NCI-H2196 treated with DMSO at 0.1 percent for 48 hours (cell line): ENCODE measurements around the gene PIGS.
"Not testable (repeated sequence)": the region's sequence is repeated elsewhere in the genome, so short reads cannot be mapped to it uniquely, and the experiment has no call there.

Experiments
- DNase-seq: peaks from one replicate; lab custom pipeline; 2025; ENCODE audit not compliant: unreplicated experiment; lab: John Stamatoyannopoulos, UW

PIGS gene

DNA sequence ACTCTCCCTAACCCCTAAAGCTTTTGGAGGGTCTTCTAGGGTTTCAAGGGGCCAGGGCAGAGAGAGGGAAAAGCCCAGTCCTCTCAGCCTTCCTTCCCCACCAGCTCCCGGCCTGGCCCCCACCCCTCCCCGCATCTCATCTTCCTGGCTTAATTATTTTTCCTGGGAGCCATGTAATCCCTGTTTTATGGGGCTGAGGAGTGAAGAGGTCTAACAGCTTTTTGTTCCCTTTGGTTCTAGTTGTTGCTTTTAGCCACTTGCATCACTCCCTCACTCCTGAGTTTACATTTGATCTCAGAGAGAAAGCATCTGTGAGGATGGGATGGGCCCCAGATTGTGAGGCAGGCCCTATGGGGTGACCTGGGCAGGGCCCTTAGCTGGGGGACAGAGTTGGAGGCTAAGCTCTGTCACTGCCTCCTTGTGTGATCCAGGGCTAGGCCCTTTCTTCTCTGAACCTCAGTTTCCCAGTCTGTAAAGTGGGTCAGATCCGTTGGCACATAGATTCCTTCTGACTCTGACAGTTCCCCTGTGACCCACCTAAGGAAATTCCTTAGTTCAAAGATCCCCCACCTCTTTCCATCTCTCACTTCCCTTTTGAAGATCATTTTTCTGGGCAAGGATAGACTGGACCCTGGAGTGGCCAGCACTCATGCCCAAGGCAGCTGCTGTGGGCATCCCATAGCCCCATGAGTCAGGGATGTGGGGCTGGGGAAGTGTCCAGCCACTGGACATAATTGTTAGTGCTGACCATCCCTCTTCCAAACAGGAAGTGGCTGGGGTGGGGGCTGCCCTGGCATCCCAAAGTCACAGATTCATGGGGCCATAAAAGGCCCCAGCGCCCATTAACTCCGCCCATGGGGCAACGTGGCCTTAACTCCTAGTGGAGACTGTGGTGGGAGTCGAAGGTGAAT is 39.0 kb downstream of the PIGS start:
- DNase-seq = no peak

DNA sequence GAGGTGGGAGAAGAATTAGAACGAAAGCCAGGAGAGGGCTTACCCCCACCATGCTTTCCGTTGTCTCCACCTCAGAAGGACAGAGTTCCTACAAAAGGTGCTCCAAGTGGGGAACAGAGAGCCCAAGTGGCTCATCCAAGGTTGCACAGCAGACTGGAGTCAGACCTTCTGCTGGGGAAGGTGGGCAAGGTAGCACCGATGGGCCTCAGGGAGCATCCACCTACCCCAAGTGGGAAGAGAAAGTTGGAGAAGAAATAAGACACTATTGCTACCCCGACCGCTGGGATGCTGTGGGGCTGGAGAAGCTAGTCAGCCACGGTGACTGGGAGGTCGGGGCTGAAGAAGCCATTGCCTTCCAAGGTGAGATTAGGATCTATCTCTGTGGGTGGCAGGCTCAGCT is 40.4 kb downstream of the PIGS start:
- no peak for DNase-seq

DNA sequence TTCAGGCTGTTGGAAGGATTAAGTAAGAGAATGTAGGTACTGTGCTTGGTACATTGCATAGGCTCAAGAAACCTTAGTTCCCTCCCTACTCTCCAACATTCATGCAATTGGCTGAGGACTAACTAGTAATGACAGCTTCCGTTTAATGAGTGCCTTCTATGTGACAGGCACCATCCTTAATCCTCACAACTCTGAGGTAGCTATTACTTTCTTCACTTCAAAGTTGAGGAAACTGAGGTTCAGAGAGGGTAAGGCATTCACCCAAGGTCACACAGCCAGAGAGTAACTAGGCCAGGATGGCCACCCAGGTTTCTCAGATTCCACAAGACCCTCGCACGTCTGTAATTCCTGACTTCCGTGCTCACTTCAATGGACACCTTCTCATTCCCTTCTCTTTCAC is 41.1 kb downstream of the PIGS start:
- no peak for DNase-seq

DNA sequence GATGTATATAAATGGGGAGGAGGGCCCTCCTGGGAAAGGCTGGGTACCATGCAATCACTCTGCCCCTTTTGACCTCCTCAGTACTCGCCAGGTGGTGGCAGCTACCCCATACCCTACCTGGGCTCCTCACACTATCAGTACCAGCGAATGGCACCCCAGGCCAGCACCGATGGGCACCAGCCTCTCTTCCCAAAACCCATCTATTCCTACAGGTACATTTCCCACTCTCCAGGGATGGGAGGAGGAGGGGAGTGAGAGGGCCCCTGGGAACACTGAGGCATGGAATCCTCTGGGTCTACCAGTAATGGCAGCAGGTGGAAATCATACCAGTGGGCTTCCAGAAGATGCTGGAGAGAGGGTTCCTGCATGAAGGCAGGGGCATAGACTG is 42.3 kb downstream of the PIGS start:
- DNase-seq = no peak

DNA sequence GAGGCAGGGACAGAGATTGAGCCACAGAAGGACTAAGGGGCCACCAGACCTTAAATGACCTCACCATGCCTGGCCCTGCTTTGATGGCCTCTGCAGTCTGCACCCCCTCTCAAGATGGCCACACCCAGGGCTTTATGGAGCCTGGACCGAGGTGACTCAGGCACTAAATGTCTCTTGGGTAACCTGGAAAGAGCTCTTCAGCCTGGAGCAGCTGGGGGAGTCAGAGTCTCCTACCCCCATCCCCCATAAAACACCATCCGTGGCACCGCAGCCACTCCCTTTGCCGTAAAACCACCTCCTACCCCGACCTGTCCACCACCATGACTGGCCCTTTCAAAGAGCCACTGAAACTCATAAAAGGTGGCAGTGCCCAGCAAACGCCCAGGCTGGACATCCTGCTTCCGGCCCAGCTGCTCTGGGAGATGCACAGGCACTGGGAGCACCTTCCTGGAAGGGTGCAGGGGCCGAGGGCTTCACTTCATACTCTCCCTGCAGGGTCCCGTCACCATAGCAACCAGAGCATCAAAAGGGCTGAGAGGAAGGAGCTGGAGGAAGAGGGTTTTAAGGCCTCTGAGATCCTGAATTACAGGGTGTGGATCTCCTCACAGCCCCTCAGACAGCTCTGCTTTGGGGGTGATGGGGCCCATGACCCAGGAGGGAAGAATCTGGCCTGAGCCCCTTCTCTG is 42.9 kb downstream of the PIGS start:
- DNase-seq = no peak

DNA sequence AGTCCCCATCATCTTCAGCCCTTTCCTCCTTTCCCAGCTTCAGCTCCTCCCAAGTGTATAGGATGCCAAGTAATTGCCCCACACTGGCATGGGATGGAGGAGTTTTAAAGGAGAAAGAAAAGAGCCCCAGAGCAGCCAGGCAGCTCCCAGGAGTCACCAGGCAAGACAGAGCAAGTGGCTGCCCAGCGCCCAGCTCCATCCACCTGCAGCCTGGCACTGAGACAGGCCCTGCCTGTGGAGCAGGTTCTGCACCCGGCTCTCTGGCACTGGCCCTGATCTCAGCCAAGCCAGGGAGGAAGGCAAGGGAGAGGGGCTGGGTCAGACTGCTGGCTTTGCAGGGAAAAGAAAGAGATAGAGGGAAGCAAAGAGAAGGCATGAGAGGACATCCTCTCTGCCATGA is 43.5 kb downstream of the PIGS start:
- no peak for DNase-seq

DNA sequence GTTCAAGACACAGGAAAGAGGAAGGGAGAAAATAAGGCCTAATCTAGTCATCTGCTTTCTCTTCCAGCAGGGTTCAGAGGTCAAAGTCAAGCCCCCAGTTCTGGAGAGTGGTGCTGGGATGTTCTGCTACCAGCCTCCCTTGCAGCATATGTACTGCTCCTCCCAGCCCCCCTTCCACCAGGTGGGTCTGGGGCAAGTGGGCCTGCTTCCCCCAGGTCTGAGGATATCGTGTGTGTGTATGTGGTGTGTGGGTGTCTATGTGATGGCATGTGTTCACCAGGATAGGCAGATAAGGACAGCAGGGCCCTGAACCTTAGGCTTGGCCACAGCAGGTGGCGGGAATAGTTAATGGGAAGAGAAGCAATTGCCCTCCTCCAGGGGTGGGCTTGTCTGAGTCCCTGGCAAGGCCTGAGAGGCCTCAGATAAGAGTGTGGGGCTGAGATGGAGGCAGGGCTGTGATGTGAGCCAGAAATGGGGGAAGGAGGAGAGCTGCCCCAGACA is 44.1 kb downstream of the PIGS start:
- no peak for DNase-seq

DNA sequence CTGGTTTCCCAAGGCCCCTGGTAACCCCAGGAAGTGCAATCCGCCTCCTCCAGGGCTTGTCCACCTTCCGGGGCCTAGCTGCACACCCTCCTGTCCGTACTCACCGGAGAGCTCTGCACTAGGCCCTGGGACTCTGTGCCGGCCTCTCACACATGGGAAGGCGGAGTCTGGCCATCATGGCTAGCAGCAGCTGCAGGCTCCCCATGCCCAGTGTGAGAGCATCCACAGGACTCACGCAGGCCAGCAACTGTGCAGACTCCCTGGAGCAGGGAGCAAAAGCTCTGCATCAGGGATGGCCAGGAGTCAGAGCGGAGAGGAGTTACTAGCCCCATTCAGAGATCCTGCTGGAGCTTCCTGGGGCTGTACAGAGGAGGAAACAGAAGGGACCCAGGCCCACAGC is 44.9 kb downstream of the PIGS start:
- DNase-seq = no peak

DNA sequence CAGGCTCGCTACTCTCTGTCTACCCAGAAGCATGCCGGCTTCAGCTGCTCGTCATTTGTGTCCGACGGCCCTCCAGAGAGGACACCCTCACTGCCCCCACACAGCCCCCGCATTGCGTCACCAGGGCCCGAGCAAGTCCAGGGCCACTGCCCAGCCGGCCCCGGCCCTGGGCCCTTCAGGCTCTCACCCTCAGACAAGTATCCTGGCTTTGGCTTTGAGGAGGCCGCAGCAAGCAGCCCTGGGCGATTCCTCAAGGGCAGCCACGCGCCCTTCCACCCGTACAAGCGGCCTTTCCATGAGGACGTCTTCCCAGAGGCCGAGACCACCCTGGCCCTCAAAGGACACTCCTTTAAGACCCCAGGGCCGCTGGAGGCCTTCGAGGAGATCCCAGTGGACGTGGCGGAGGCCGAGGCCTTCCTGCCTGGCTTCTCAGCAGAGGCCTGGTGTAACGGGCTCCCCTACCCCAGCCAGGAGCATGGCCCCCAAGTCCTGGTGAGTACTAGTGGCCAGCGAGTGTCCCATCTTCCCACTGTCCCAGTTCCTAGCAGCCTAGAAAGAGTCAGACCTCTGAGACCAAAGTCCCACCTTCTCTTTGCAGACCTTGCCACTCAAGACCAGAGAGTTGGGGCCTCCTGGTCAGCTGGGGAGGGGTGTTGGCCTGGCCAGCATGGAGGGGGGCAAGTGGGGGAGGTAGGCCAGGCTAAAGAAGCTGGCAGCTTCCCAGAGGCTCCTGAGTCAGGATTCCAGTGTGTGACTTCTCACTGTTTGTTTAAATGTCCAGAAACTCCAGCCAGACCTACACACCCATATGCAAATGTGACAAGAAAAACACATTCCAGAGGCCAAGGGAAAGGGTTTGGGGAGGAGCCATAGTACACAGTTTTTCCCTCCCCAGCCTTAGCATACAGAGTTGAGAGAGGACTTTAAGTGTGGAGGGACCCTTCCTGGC is 46.6 kb downstream of the PIGS start:
- DNase-seq = no peak

DNA sequence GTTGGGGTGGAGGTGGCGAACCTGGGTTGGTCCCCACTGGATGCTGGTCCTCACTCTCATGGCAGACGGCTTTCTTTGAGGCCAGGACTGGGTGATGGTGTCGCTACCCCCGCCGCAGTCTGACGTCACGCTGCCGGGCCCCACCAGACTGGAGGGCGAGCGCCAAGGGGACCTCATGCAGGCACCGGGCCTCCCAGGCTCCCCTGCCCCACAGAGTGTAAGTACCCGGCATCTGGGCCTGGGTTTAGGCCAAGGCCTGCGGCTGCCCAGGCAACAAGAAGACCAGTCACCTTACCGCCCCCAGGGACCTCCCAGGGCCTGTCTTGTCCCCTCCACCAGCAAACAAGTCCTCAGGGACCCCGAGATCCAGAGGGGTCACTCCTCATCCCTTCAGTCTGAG is 47.4 kb downstream of the PIGS start:
- DNase-seq = no peak

DNA sequence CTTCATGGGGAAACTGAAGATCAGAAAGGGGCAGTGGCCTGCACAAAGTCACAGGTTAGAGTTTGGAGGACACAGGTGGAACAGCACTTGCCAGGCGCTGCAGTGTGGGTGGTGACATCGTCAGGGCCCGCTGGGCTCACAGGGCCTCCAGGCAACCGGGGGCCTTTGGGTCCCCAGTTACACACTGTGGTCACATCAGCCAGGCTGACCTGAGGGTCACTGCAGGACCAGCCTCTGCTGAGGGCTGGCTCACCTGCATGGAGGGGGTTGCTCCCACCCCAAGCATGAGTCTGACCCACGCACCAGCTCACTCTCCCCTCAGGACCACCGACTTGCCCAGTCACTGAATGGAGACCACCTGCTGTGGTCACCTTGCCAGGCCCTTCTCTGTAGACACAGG is 48.1 kb downstream of the PIGS start:
- DNase-seq = no peak

DNA sequence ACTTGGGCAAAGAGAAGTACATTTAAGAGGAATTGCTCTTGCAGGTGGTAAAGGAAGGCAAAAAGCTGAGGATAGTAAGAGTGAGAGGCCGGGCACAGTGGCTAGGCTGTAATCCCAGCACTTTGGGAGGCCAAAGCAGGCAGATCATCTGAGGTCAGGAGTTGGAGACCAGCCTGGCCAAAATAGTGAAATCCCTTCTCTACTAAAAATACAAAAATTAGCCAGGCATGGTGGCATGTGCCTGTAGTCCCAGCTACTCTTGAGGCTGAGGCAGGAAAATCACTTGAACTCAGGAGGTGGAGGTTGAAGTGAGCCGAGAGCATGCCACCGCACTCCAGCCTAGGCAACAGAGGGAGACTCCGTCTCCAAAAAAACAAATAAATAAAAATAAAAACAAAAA is 49.0 kb downstream of the PIGS start:
- DNase-seq = not testable (repeated sequence)

DNA sequence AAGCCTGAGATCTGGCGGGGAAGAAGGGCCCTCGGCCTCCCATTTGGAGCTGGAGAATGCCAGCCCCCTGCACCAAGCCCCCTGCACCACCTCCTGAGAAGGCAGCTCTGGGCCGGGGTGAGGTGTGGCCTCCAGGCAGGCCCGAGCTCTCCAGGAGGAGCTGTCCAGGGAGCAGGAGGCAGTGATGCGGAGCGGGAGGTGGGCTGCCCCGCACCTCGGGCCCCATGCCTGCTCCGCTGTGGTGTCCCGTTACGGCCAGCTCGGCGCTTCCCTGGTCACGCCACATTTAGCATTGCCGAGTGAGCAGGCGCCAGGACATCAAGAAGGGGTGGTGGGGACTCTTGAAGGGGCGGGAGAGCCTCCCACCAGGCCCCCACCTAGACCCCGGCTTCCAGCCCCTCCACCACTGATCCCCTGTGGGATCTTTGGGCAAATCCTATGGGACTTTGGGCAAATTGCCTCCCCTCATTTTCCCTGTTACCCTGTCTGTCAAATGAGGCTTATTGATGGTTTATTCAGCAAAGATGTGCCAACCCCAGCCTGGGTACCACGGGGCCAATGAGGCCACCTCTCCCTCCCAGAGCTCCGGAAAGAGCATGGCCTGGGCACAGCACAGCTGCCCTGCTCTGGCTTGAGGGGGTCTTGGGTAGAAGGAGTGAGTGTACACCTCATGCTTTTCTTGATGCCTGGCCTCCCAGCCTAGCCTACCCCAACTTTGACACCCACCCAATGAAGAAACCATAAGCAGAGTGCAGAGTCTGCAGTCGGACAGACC is 49.8 kb downstream of the PIGS start:
- no peak for DNase-seq

DNA sequence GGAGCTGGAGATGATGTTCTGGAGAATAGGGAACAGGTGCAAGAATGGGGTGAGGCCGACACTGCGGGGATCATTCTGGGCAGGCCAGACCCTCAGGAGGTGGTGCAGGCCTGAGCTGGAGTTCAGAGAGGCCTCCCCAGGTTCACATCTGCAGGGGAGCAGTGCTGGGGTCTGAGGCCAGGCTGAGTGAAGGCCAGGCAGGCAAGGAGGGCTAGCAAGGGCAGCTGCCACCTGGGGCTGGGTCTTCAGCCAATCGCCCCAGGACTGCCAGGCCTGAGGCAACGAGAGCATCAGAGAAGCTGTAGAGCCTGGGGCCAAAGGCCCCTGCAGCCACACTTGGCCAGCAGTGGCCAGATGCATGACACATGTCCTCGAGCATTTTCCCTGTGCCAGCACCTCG is 50.6 kb downstream of the PIGS start:
- no peak for DNase-seq

DNA sequence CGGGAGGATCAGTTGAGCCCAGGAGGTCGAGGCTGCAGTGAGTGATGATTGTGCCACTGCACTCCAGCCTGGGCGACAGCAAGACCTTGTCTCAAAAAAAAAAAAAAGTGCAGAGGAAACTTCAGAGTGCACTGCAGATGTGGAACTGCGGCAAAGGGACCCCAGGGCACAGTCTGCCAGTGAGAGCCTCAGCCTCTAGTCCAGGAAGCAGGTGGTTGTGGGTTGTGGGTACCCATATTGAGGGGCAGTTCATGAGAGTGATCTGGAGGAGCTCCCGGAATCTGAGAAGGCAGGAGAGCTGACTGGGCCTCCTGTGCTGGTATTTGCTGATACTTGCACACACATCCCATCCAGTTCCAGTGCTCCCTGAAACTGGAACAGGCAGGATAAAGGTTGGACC is 52.1 kb downstream of the PIGS start:
- DNase-seq = no peak

DNA sequence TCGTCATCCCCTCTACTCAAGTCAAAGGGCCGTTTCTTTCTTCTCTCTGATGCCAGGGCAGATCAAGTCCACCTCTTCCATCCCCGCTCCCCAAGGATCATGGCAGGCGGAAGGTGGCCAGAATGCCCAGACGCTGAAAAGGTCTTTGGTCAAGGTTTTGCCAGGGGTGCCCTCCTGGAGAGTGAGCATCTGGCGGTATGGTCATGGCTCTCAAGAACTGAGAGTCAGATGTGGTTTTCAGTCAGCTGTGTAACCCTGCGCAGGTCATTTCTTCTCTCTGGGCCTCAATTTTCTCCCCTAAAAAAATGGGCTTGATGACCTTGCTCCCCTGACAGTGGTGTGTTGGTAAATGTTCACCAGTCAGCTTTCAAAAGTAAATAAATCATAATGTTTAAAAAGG is 52.7 kb downstream of the PIGS start:
- no peak for DNase-seq

DNA sequence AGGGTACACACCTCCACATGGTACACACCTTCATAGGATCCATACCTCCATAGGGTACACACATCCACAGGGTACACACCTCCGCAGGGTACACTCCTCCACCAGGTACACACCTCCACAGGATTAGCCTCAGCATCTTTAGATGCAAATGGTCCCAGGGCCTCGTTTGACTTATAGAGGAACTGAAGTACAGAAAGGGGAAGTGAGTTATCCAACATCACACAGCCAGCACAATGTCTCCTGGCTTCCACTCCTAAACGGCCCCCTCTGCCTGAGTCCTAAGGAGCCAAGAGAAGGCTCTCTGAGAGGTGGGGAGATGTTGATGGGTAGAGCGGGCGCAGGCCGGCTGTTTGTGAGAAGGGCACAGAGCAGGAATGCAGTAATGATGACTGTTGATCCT is 53.2 kb downstream of the PIGS start:
- DNase-seq = no peak

DNA sequence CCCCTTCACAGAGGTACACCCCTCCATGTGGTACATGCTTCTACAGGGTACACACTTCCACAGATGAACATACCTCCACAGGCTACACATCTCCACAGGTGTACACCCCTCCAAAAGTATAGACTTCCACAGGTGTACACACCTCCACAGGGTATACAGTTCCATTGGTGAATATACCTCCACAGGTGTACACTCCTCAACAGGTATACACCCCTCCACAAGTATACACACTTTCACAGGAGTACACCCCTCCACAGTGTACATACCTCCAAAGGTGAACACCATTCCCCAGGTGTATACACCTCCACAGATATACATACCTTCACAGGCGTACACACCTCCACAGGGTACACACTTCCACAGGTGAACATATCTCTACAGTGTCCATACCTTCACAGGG is 55.8 kb downstream of the PIGS start:
- no peak for DNase-seq

DNA sequence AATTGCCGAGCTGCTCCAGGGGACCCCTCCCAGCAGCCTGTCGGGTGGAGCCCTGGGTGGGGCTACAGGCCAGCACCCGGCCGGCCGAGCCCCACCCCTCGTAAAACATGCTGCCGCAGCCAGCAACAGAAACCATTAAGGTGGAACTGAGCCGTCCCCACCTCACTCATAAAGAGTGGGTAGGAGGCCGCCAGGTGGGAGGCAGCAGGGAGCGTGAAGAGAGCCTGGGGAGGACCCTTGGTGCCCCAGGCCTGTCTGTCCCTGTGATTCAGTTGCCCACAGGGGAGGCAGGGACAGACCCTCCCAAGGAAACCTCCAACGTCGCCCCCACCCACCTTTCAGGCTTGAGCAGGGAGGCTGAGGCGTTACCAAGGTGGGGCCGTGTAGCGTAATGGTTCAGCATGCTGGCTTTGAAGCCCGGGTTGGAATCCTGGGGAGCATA is 56.7 kb downstream of the PIGS start:
- no peak for DNase-seq

DNA sequence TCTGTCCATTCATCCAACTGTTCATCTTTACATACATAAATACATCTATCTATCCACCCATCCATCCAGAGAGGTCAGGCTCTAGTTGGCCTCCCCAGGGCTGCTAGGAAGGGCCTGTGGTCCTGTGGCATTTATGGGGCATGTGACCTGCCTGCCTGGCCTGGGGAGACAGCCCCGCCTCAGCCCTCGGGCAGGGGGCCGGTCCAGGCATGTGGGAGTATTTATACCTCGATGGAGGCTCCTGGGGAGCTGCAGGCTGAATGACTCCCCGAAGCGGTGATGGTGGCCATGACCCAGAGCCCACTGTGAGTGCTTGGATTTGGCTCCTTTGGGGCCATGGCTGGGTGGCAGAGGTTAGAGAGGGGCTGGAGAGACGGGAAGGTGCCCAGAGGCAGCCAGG is 57.8 kb downstream of the PIGS start:
- DNase-seq = no peak
